Measurements from ENCODE around the gene LARP6.

DNA sequence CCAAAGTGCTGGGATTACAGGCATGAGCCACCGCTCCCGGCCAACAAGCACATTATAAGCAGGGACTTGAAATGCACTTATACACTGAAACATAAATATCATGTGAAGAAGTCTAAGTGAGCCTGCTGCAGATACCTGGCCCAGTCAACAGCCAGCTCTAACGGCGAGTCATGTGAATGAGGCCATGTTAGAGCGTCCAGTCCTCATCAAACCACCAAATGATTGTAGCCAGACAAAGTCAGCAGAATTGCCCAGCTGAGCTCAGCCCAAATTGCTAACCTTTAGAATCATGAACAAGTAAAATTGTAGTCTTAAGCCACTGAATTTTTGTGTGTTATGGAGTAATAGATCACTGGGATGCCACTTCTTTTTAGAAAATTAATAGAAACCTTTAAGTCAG is 52.8 kb downstream of the LARP6 start:
- TF ChIP-seq CTCF (conservative IDR thresholded peaks at IDR 0.05; ENCODE audit: low read depth, low read length) = no peak
- TF ChIP-seq POLR2A (IDR thresholded peaks at IDR 0.05; ENCODE audit: low read depth, low read length) = no peak
- TF ChIP-seq SMC3 (IDR thresholded peaks at IDR 0.05; ENCODE audit: low read depth, low read length) = no peak
- no peak for TF ChIP-seq NFE2L2 (IDR thresholded peaks at IDR 0.05; ENCODE audit: low read depth, low read length)
- TF ChIP-seq BHLHE40 (IDR thresholded peaks at IDR 0.05; ENCODE audit: low read depth, low read length) = no peak
- TF ChIP-seq RFX5 (IDR thresholded peaks at IDR 0.05; ENCODE audit: low read depth, low read length) = no peak
- TF ChIP-seq MXI1 (IDR thresholded peaks at IDR 0.05; ENCODE audit: borderline replicate concordance, low read depth, low read length) = no peak

Data from IMR-90 (cell line).